ENCODE results near the gene TMEM203.

The TMEM203 gene

DNA sequence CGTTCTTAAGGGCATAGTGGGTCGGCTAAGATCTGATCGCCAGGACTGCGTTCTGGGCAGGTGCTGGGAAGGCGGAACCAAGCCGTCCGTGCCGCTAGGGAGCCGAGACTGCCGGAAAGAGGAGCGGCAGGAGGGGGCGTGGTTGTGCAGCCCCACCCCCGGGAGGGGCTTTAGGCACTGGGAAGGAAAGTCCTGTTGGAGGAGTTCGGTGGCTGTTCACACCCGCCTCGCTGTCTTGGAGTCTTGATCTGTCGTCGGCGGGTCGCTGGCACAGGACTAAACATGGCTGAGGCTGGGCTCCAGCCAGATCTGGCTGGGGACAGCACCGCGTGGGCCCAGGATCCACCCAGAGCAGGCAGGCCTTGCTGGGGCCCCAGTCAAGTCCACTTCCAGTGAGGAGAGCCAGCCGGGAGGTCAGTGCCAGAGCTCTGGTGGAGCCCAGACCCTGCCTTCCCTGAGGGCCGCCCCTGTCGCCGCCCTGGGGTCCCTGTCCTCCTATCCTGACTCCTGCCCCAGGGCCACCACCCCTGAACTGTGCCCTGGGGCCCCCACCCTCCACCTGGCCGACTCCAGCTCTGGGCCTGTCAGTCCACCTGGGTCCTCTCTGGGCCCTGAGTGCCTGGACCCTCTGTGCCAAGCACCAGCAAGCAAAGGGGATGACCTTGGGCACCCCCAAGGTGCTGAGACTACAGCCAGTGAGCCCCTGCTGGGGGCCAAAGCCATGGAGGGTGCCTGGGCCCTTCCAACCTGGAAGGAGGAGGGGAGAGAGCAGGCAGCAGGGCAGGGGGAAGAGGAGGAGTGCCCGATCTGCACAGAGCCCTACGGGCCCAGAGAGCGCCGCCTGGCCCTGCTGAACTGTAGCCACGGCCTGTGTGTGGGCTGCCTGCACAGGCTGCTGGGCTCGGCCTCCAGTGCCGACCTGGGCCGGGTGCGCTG is 12.1 kb upstream of the TMEM203 start:
- no peak for DNase-seq

DNA sequence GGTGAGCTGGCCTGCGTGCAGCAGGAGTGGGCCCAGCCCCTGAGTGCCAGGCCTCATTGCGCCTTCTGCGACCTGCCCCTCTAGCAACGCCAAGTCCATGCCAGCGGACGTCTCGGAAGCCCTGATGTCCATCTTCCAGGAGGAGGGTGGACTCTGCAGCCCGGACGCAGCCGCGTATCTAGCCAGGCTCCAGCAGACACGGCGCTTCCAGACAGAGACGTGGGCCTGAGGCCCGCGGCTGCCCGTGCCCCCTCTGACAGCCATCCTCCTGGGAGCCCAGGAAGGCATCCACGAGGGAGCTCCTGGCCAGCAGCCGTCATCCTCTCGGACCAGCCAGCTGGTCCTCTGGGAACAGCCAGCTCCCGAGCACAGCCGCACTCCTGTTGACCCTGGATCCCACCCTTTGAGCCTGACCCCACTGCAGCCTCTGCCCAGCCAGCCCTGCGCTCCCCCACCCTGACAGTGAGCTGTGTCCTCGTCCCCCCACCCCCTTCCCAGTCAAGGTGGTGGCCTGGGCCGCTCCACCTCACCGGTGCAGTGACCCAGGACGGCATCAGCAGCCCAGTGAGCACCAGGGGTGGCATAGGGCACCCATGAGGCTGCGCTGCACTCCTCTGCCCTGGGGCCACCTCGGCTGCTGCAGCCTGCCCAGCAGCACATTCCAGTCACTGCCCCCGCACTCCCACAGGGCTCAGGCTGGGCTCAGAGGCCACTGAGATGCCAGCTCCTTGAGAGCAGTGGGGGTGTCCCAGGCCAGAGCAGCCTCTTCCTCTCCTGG is 10.9 kb upstream of the TMEM203 start:
- DNase-seq = no peak

DNA sequence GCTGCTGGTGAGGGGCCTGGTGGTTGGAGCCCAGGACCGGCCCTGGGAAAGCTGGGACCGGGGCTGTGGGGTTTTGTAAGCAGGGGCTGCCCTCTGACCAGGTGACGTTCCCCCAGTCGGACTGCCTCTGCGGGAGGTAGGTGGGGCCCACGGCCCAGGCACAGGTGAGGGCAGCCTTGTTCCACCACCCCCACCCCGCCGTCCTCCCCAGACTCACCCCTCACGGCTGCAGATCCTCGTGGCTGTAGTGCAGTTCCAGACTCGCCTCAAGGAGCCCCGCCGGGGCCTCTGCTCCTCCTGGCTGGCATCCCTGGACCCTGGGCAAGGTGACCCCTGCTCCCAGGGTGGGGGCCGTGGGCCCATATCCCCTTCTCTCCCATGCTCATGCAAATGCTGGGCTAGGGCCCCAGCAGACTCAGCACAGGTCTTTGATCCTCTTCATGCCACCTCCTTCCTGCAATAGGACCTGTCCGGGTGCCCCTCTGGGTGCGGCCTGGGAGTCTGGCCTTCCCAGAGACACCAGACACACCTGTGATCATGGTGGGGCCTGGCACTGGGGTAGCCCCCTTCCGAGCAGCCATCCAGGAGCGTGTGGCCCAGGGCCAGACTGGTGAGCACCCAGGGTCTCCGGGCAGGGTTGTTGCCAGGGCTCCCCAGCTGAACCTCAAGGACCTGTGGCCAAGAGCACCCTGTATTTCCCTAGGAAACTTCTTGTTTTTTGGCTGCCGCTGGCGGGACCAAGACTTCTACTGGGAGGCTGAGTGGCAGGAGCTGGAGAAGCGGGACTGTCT is 9.9 kb upstream of the TMEM203 start:
- no peak for DNase-seq

GRCh38 chr9:137214620-137215019 is 9.2 kb upstream of the TMEM203 start:
- DNase-seq = no peak

GRCh38 chr9:137213160-137214060 is 8.0 kb upstream of the TMEM203 start:
- peak; percentile 37 for DNase-seq

DNA sequence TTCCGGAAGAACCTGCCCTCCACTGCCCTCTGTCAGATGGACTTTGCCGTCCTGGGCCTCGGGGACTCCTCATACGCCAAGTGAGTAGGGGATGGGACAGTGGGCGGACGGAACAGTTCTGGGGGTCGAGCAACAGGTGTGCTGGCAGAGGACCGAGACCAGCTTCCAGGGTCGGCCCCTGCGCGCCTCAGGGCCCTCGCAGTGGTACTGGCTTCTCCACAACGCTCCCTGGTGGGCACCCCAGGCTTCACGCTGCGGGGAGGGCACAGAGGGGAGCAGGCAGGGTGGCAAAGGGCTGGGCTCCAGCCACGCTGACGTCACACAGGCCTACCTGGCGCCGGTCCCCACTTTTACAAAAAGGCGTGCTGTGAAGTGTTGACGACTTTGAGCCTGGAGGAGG is 7.1 kb upstream of the TMEM203 start:
- DNase-seq = no peak

DNA sequence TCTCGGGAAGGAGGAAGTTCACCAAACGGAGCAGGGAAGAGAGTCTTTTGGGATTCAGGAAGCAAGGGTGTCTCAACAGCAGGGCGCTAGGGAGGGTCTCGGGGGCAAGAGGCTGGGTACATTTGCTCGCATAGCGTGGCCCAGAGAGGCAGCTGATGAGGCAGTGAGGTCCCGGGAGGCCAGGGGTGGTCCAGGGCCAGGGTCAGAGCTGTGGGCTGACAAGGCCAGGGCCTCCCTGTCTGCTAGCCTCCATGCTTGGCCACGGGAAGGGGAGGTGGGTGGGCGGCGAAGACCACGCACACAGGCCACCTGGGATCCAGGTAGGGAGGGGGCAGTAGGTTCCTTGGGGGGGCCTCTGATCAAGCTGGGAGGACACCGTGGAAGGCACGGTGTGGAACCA is 6.1 kb upstream of the TMEM203 start:
- DNase-seq = no peak

GRCh38 chr9:137206602-137207001 is 1.2 kb upstream of the TMEM203 start:
- no peak for DNase-seq

DNA sequence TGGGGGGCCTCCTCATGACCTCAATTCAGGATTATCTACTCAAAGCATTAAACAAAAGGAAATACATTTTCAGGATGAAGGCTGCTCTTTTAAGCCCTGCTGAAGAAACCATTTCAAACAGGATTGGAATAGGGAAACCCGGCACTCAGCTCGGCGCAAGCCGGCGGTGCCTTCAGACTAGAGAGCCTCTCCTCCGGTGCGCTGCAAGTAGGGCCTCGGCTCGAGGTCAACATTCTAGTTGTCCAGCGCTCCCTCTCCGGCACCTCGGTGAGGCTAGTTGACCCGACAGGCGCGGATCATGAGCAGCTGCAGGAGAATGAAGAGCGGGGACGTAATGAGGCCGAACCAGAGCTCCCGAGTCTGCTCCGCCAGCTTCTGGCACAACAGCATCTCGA is 720 bp downstream of the TMEM203 start:
- no peak for DNase-seq

DNA sequence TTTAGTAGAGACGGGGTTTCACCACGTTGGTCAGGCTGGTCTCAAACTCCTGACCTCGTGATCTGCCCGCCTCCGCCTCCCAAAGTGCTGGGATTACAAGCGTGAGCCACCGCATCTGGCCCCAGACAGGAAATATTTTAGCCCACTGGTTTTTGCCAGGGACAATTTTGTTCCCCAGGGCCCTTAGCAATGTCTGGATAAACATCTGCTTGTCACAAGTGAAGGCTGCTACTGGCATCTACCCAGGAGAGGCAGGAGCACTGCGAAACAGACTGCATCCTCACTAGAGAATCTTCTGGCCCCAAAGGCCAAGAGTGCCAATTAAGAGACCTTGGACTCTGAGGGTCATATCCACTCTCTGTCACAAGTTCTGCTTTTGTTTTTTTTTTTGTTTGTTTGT is 2.5 kb downstream of the TMEM203 start:
- DNase-seq = no peak

GRCh38 chr9:137201205-137201868 is 4.1 kb downstream of the TMEM203 start:
- peak; percentile 67 for DNase-seq

- DNase-seq = peak; percentile 100
Observed at GRCh38 chr9:137200311-137201204, 4.9 kb downstream of the TMEM203 start, which contains the start of gene TPRN. Gene TPRN (minus strand): TSS chr9:137200741. CDS start chr9:137200711, 30 bp downstream.

DNA sequence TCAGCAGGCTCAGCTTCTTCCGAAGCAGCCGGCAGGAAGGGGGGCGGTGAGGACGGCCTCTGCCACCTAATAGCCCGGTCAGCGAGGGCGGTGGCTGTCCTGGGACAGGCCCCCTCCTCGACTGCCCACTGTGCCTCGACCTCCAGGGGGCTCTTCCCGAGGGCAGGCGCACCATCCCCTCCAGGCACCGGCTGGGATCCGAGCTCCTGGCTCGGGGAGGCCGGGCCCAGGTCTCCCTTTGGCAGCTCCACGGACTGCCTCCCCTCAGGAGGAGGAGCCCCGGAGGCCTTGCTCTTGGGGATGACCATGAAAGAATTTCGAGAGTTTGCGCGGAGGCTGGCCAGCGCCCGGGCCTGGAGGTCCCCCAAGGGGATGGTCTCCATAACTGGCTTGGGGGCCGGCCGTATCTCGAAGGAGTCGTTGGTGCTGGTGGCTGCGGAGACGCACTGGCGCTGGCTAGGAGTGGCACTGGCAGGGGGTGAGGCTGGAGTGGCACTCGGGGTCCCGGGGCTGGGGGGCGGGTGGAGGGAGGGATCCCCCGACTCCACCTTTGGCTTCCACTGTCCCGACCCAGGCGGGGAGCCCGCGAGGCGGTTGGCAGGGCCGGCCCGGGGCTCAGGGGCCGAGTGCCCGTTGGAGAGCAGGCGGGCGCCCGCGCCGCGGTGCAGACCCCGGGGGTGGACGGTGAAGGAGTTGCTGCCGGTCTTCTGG is 5.9 kb downstream of the TMEM203 start:
- peak; percentile 61 for DNase-seq

GRCh38 chr9:137198902-137199283 is 6.6 kb downstream of the TMEM203 start:
- DNase-seq = peak; percentile 71

- peak; percentile 82 for DNase-seq
Observed at GRCh38 chr9:137198051-137198901, 7.2 kb downstream of the TMEM203 start.

- DNase-seq = peak; percentile 99
Observed at GRCh38 chr9:137195525-137196220, 9.8 kb downstream of the TMEM203 start.

DNA sequence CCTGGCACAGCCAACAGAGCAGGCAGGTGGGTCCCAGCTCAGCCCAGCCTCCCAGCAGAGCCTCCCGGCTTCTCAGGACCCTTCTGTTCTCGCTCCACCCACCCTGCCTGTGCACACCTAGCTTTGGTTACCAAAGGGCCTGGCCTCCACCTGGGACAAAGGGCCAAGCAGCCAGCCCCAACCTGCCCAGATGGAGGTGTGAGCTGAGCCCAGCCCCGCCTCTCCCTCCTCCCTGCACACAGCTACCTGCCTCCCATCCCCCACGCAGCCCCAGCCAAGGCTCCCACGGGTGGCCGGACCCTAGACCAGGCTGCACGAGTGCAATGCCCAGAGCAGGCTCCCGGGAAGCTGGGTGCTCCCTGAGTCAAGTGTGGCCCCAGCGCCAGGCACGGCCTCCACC is 10.5 kb downstream of the TMEM203 start:
- peak; percentile 87 for DNase-seq

- peak; percentile 76 for DNase-seq
Observed at GRCh38 chr9:137194388-137194787, 11.1 kb downstream of the TMEM203 start.

All from DMS53 (cell line).